ENCODE data around the gene POU2F3. TPM values are rescaled to one million over a fixed set of nuclear protein-coding genes. Genes with fewer than 3 reads are reported as not detected.

Gene POU2F3
- total and polyA plus RNA-seq, 2 of the 8 experiments (the other 6 are each of a cell fraction or from before 2014, with no cell fraction given), result 1.0 to 2.1 TPM

DNA sequence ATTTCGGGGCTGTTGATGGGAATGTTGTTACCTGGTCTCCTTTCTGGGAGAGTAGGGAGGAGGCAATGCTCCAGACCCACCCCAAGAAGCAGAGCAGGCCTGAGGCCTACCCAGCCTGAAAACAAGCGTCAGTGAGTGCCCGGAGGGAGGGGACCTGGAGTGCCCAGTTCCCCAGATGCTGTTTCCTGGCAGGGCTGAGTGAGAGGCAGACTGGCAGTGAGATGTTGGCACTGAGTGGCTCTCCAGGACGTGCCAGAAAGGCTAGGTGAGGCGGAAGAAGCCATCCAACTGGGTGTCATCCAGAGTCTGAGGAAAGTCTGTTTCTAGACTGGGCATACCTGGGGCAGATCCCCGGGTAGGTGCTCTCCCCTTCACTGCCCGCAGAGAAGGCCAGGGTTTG lies 1.3 kb downstream of the POU2F3 start (continued):
- TF ChIP-seq, protein P1, sequence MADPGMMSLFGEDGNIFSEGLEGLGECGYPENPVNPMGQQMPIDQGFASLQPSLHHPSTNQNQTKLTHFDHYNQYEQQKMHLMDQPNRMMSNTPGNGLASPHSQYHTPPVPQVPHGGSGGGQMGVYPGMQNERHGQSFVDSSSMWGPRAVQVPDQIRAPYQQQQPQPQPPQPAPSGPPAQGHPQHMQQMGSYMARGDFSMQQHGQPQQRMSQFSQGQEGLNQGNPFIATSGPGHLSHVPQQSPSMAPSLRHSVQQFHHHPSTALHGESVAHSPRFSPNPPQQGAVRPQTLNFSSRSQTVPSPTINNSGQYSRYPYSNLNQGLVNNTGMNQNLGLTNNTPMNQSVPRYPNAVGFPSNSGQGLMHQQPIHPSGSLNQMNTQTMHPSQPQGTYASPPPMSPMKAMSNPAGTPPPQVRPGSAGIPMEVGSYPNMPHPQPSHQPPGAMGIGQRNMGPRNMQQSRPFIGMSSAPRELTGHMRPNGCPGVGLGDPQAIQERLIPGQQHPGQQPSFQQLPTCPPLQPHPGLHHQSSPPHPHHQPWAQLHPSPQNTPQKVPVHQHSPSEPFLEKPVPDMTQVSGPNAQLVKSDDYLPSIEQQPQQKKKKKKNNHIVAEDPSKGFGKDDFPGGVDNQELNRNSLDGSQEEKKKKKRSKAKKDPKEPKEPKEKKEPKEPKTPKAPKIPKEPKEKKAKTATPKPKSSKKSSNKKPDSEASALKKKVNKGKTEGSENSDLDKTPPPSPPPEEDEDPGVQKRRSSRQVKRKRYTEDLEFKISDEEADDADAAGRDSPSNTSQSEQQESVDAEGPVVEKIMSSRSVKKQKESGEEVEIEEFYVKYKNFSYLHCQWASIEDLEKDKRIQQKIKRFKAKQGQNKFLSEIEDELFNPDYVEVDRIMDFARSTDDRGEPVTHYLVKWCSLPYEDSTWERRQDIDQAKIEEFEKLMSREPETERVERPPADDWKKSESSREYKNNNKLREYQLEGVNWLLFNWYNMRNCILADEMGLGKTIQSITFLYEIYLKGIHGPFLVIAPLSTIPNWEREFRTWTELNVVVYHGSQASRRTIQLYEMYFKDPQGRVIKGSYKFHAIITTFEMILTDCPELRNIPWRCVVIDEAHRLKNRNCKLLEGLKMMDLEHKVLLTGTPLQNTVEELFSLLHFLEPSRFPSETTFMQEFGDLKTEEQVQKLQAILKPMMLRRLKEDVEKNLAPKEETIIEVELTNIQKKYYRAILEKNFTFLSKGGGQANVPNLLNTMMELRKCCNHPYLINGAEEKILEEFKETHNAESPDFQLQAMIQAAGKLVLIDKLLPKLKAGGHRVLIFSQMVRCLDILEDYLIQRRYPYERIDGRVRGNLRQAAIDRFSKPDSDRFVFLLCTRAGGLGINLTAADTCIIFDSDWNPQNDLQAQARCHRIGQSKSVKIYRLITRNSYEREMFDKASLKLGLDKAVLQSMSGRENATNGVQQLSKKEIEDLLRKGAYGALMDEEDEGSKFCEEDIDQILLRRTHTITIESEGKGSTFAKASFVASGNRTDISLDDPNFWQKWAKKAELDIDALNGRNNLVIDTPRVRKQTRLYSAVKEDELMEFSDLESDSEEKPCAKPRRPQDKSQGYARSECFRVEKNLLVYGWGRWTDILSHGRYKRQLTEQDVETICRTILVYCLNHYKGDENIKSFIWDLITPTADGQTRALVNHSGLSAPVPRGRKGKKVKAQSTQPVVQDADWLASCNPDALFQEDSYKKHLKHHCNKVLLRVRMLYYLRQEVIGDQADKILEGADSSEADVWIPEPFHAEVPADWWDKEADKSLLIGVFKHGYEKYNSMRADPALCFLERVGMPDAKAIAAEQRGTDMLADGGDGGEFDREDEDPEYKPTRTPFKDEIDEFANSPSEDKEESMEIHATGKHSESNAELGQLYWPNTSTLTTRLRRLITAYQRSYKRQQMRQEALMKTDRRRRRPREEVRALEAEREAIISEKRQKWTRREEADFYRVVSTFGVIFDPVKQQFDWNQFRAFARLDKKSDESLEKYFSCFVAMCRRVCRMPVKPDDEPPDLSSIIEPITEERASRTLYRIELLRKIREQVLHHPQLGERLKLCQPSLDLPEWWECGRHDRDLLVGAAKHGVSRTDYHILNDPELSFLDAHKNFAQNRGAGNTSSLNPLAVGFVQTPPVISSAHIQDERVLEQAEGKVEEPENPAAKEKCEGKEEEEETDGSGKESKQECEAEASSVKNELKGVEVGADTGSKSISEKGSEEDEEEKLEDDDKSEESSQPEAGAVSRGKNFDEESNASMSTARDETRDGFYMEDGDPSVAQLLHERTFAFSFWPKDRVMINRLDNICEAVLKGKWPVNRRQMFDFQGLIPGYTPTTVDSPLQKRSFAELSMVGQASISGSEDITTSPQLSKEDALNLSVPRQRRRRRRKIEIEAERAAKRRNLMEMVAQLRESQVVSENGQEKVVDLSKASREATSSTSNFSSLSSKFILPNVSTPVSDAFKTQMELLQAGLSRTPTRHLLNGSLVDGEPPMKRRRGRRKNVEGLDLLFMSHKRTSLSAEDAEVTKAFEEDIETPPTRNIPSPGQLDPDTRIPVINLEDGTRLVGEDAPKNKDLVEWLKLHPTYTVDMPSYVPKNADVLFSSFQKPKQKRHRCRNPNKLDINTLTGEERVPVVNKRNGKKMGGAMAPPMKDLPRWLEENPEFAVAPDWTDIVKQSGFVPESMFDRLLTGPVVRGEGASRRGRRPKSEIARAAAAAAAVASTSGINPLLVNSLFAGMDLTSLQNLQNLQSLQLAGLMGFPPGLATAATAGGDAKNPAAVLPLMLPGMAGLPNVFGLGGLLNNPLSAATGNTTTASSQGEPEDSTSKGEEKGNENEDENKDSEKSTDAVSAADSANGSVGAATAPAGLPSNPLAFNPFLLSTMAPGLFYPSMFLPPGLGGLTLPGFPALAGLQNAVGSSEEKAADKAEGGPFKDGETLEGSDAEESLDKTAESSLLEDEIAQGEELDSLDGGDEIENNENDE (IDR thresholded peaks at IDR 0.05; ENCODE audit: insufficient replicate concordance, low read length), result no peak
- no peak for TF ChIP-seq NRF1 (IDR thresholded peaks at IDR 0.05; ENCODE audit: low read depth, low read length)
- TF ChIP-seq SUZ12 (IDR thresholded peaks at IDR 0.05; ENCODE audit: low read length), result no peak
- no peak for TF ChIP-seq GABPA (IDR thresholded peaks at IDR 0.05; ENCODE audit: borderline replicate concordance, insufficient read depth, low read length)
- TF ChIP-seq MAFK (IDR thresholded peaks at IDR 0.05; ENCODE audit: low read depth, low read length), result no peak
- no peak for TF ChIP-seq CBX5 (IDR thresholded peaks at IDR 0.05; ENCODE audit: low read depth, low read length)
- TF ChIP-seq SIX5 (IDR thresholded peaks at IDR 0.05; ENCODE audit: low read depth, low read length), result no peak
- TF ChIP-seq, protein P2, sequence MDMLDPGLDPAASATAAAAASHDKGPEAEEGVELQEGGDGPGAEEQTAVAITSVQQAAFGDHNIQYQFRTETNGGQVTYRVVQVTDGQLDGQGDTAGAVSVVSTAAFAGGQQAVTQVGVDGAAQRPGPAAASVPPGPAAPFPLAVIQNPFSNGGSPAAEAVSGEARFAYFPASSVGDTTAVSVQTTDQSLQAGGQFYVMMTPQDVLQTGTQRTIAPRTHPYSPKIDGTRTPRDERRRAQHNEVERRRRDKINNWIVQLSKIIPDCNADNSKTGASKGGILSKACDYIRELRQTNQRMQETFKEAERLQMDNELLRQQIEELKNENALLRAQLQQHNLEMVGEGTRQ (IDR thresholded peaks at IDR 0.05; ENCODE audit: low read length), result no peak
- no peak for TF ChIP-seq TCF12 (IDR thresholded peaks at IDR 0.05; ENCODE audit: low read depth, low read length)
- TF ChIP-seq BCL11A (IDR thresholded peaks at IDR 0.05; ENCODE audit: low read depth in 2 of 2, low read length in 2 of 2), result no peak
- no peak for TF ChIP-seq SIN3A (conservative IDR thresholded peaks at IDR 0.05 in 1 of 2, IDR thresholded peaks at IDR 0.05 in 1 of 2; ENCODE audit: low read depth in 1 of 2, low read length in 2 of 2)
